Hepatocyte (in vitro differentiated cells): Measurements from ENCODE around the gene CSMD2. TPM values are rescaled to one million over a fixed set of nuclear protein-coding genes. Genes with fewer than 3 reads are reported as not detected.

ENCODE experiments used
- DNase-seq: peaks from one replicate; pipeline ENCODE4 v3.0.0-alpha.2; 2016; ENCODE audit warnings: low spot score
- H2AFZ ChIP-seq: fragments of 200-600 bp; sonication (generic); 2 replicates; pipeline ENCODE4 v1.6.0; 2016; ENCODE audit warnings: antibody characterized with exemption, mild to moderate bottlenecking
- H3K27ac ChIP-seq: fragments of 200-600 bp; sonication (generic); 2 replicates; pipeline ENCODE4 v1.5.1; 2016; ENCODE audit warnings: mild to moderate bottlenecking
- H3K27me3 ChIP-seq: fragments of 200-600 bp; sonication (generic); 2 replicates; pipeline ENCODE4 v1.6.1; 2016
- H3K36me3 ChIP-seq: fragments of 200-600 bp; sonication (generic); replicated peaks from 2 replicates; pipeline ENCODE4 v1.5.1; 2016; ENCODE audit warnings: low read depth; ENCODE audit not compliant: insufficient read depth
- H3K4me1 ChIP-seq: fragments of 200-600 bp; sonication (generic); 2 replicates; pipeline ENCODE4 v1.5.1; 2016; ENCODE audit warnings: mild to moderate bottlenecking, moderate library complexity; ENCODE audit not compliant: insufficient read depth
- H3K4me2 ChIP-seq: fragments of 200-600 bp; sonication (generic); 2 replicates; pipeline ENCODE4 v1.6.0; 2016
- H3K4me3 ChIP-seq: fragments of 200-600 bp; sonication (generic); 2 replicates; pipeline ENCODE4 v1.5.1; 2016; ENCODE audit warnings: mild to moderate bottlenecking
- H3K79me2 ChIP-seq: fragments of 200-600 bp; sonication (generic); 2 replicates; pipeline ENCODE4 v1.6.0; 2017; ENCODE audit warnings: mild to moderate bottlenecking
- H3K9me2 ChIP-seq: fragments of 200-600 bp; sonication (generic); replicated peaks from 2 replicates; pipeline ENCODE4 v1.6.0; 2017; ENCODE audit warnings: mild to moderate bottlenecking; ENCODE audit not compliant: insufficient read depth
- H3K9me3 ChIP-seq: fragments of 200-600 bp; sonication (generic); 2 replicates; pipeline ENCODE4 v1.5.1; 2016; ENCODE audit warnings: low read depth, mild to moderate bottlenecking
- H4K20me1 ChIP-seq: fragments of 200-600 bp; sonication (generic); 2 replicates; pipeline ENCODE4 v1.6.0; 2016; ENCODE audit warnings: mild to moderate bottlenecking; ENCODE audit not compliant: insufficient read depth, poor library complexity, severe bottlenecking
- EZH2 ChIP-seq: fragments of 200-600 bp; sonication (generic); IDR thresholded peaks from 2 replicates; pipeline ENCODE4 v1.6.1; 2016; ENCODE audit warnings: antibody characterized with exemption, mild to moderate bottlenecking, borderline replicate concordance
- EZH2phosphoT487 ChIP-seq: fragments of 200-600 bp; sonication (generic); IDR thresholded peaks from one replicate; pipeline ENCODE4 v1.6.1; 2018; ENCODE audit warnings: antibody characterized with exemption, mild to moderate bottlenecking, low read depth, moderate library complexity; ENCODE audit not compliant: unreplicated experiment, severe bottlenecking
- WGBS: methylation state at CpG from one replicate; pipeline ENCODE4 v1.1.6; 2016; ENCODE audit warnings: low lambda C conversion rate; ENCODE audit errors: missing lambda C conversion rate; 5-methylcytosine and 5-hydroxymethylcytosine counted together
- polyA plus RNA-seq: library from polyadenylated mRNA; unstranded; fragments of >200 nt; fragmentation: Nextera tagmentation; extraction: Ambion mirVana; gene quantifications from 2 replicates; pipeline ENCODE4 v1.2.1, GENCODE V29; 2016
- total RNA-seq: library from RNA; depleted of rRNA; stranded (reverse); fragments of >200 nt; gene quantifications from 2 replicates; pipeline ENCODE4 v1.2.3, GENCODE V29; 2014
- TF ChIP-seq, protein P1 (sequence below): fragments of 200-600 bp; sonication (generic); IDR thresholded peaks from 2 replicates; pipeline ENCODE4 v1.5.1; 2016; ENCODE audit warnings: antibody characterized with exemption, mild to moderate bottlenecking; ENCODE audit not compliant: poor library complexity

Gene CSMD2
- total and polyA plus RNA-seq, 2 experiments from 2014 or later: 0.10 to 0.37 TPM

GRCh38 chr1:34002810-34003209, 162.2 kb downstream of the CSMD2 start:
- Histone ChIP-seq H3K79me2 (no peaks in the 10 kb centered on the region), H3K4me3 (no peak overlapping the region), H3K4me2 (no peak overlapping the region), H3K36me3 (no peaks in the 10 kb centered on the region), H3K27ac (no peak overlapping the region), H3K9me2 (no peaks in the 10 kb centered on the region), H3K9me3 (no peaks in the 10 kb centered on the region), H3K4me1 (no peaks in the 10 kb centered on the region), H2AFZ (no peak overlapping the region), H3K27me3 (no peaks in the 10 kb centered on the region), H4K20me1 (no peaks in the 10 kb centered on the region)
- 81% methylated on average over 2 of the region's 2 CpGs for WGBS
- DNase-seq: no peak
- TF ChIP-seq, protein P1, sequence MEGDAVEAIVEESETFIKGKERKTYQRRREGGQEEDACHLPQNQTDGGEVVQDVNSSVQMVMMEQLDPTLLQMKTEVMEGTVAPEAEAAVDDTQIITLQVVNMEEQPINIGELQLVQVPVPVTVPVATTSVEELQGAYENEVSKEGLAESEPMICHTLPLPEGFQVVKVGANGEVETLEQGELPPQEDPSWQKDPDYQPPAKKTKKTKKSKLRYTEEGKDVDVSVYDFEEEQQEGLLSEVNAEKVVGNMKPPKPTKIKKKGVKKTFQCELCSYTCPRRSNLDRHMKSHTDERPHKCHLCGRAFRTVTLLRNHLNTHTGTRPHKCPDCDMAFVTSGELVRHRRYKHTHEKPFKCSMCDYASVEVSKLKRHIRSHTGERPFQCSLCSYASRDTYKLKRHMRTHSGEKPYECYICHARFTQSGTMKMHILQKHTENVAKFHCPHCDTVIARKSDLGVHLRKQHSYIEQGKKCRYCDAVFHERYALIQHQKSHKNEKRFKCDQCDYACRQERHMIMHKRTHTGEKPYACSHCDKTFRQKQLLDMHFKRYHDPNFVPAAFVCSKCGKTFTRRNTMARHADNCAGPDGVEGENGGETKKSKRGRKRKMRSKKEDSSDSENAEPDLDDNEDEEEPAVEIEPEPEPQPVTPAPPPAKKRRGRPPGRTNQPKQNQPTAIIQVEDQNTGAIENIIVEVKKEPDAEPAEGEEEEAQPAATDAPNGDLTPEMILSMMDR: no peak
- TF ChIP-seq EZH2 (no peak), EZH2phosphoT487 (no peak)

GRCh38 chr1:33997127-33998036, 167.6 kb downstream of the CSMD2 start:
- Histone ChIP-seq H2AFZ (no peak overlapping the region), H3K4me3 (no peak overlapping the region), H3K4me2 (no peak overlapping the region), H3K27ac (no peak overlapping the region), H3K9me3 (no peaks in the 10 kb centered on the region), H3K36me3 (no peaks in the 10 kb centered on the region), H3K4me1 (no peaks in the 10 kb centered on the region), H4K20me1 (no peaks in the 10 kb centered on the region), H3K79me2 (no peaks in the 10 kb centered on the region), H3K9me2 (no peaks in the 10 kb centered on the region), H3K27me3 (no peaks in the 10 kb centered on the region)
- TF ChIP-seq EZH2: no peak
- TF ChIP-seq EZH2phosphoT487: no peak
- TF ChIP-seq, protein P1: no peak
- DNase-seq: no peak
- 81% methylated on average over 13 of the region's 13 CpGs for WGBS

DNA sequence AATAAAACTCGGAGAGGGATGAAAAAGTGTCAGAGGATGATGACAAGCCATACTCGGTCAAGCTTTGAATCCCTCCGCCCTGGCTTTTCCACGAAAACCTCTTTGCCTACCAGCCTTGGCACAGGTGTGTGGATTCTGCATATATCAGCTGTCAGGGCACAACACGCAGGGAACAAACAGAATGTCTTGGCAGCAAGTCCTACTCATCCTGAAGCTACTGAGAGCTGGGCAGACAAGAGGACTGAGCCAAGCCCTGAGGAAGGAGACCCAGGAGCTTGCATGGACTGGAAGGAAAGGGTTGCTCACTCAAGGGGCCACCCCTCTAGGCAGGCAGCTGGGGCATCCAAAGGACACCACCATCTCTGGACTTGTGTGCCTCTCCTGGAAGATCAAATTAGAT, 168.7 kb downstream of the CSMD2 start:
- H3K27me3 ChIP-seq: no peaks in the 10 kb centered on the region
- H3K79me2 ChIP-seq: no peaks in the 10 kb centered on the region
- H3K27ac ChIP-seq: no peak overlapping the region
- TF ChIP-seq EZH2phosphoT487 (no peak), EZH2 (no peak)
- TF ChIP-seq, protein P1: no peak
- H4K20me1 ChIP-seq: no peaks in the 10 kb centered on the region
- no peak overlapping the region for H3K4me3 ChIP-seq
- H3K4me1 ChIP-seq: no peaks in the 10 kb centered on the region
- H3K4me2 ChIP-seq: no peak overlapping the region
- 96% methylated on average over 5 of the region's 5 CpGs for WGBS
- no peaks in the 10 kb centered on the region for H3K9me2 ChIP-seq
- no peaks in the 10 kb centered on the region for H3K9me3 ChIP-seq
- H3K36me3 ChIP-seq: no peaks in the 10 kb centered on the region
- no peak for DNase-seq
- H2AFZ ChIP-seq: no peak overlapping the region
